ENCODE measurements around the gene SNAPIN.
"Not testable (repeated sequence)": the region's sequence is repeated elsewhere in the genome, so short reads cannot be mapped to it uniquely, and the experiment has no call there.

The SNAPIN gene

GRCh38 chr1:153649137-153649862 is 9.2 kb upstream of the SNAPIN start:
- DNase-seq = no peak

GRCh38 chr1:153649863-153650235 is 8.7 kb upstream of the SNAPIN start:
- no peak for DNase-seq

GRCh38 chr1:153651771-153652170 is 6.7 kb upstream of the SNAPIN start:
- DNase-seq = no peak

- DNase-seq = no peak
These were observed 5.5 kb upstream of the SNAPIN start for GRCh38 chr1:153652805-153653500.

GRCh38 chr1:153655333-153655732 is 3.2 kb upstream of the SNAPIN start:
- no peak for DNase-seq

GRCh38 chr1:153659175-153659534 is 652 bp downstream of the SNAPIN start:
- no peak for DNase-seq

GRCh38 chr1:153659656-153660055 is 1.2 kb downstream of the SNAPIN start:
- DNase-seq = no peak

GRCh38 chr1:153661111-153661708 is 2.7 kb downstream of the SNAPIN start:
- peak in 1 of 2 experiments; percentile 12 for DNase-seq

- DNase-seq = no peak
These were observed 3.8 kb downstream of the SNAPIN start for GRCh38 chr1:153662269-153662668.

GRCh38 chr1:153663211-153663610 is 4.7 kb downstream of the SNAPIN start:
- no peak for DNase-seq

GRCh38 chr1:153667439-153667838 is 8.9 kb downstream of the SNAPIN start:
- no peak for DNase-seq

GRCh38 chr1:153668672-153669071 is 10.2 kb downstream of the SNAPIN start:
- DNase-seq = not testable (repeated sequence)

GRCh38 chr1:153669606-153670005 is 11.1 kb downstream of the SNAPIN start:
- DNase-seq = no peak

- no peak for DNase-seq
These were observed 11.9 kb downstream of the SNAPIN start for GRCh38 chr1:153670257-153670858.

GRCh38 chr1:153670859-153671627 is 12.5 kb downstream of the SNAPIN start, which contains the start of gene ILF2:
Gene ILF2, minus strand, starts transcription at chr1:153670993. Its CDS starts 71 bp downstream, at chr1:153670922.
- peak; percentile 96 to 99 for DNase-seq

- peak in 1 of 2 experiments; percentile 39 for DNase-seq
These were observed 13.3 kb downstream of the SNAPIN start for GRCh38 chr1:153671628-153672353.

GRCh38 chr1:153673511-153673910 is 15.0 kb downstream of the SNAPIN start:
- DNase-seq = no peak

GRCh38 chr1:153677718-153678518 is 19.4 kb downstream of the SNAPIN start:
- DNase-seq = peak in 1 of 2 experiments; percentile 46

- DNase-seq = peak; percentile 13 to 21
These were observed 20.2 kb downstream of the SNAPIN start, which contains the start of gene NPR1 for GRCh38 chr1:153678519-153679336. Gene NPR1, plus strand, starts transcription at chr1:153678688. Its CDS starts 421 bp downstream, at chr1:153679109.

Measured in NCI-H524 (cell line).